Measurements from ENCODE around the gene C20orf204. TPM values are rescaled to one million over a fixed set of nuclear protein-coding genes. Genes with fewer than 3 reads are reported as not detected.

Gene C20orf204, protein sequence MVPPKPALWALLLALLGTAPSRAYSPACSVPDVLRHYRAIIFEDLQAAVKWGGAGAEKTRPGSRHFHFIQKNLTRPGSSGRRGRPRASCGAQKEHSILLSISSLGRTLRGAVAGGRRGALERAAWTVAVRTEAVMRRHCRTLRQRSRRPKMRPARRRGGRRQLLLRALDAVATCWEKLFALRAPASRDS
- total RNA-seq, result 1 to 10 TPM; 1.0 to 1.8 (median 1.7) TPM
- long read RNA-seq, donor 1, partial matches to known transcripts, result 1 of 2 reads
- long read RNA-seq, donor 1, other reads (novel, unspliced or antisense), result 0 of 2 reads
- long read RNA-seq, donor 2, result 0 reads

DNA sequence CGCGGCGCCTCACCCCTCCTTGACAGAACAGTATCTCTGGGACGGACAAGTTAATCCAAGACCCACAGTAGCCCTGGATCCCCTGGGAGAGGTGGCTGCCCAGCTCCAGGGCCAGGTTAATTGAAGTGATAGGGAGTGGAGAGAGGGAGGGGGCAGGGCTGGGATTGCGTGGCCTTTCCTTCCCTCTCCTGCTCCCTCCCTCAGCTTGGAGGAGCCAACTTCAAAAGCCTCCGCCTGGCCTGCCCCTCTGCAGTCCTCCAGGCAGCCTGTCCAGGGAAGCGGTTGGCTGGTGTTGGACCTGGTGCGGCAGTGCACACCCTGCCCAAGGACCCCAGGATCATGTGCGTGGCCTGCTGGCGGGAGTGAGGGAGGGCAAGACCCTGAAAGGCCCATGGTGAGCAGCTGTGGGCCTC is at the start of gene C20orf204:
Gene C20orf204, plus strand, starts transcription at position 250 of the 413 bp plus-strand sequence. Its CDS starts 142 bp downstream, at position 392.
- DNase-seq (peak in 2 of 3 donors; percentile 23 to 44), ATAC-seq (no peak)
- Histone ChIP-seq H3K4me3 (no peak within 1 kb of the TSS), H3K9me3 (no peaks in the 10 kb centered on the region), H3K36me3 (ENCODE audit: low read depth) (no peaks in the 10 kb centered on the region), H3K4me1 (ENCODE audit: low read depth) (peaks cover 15% of the 10 kb centered on the region)
- TF ChIP-seq, protein P1, sequence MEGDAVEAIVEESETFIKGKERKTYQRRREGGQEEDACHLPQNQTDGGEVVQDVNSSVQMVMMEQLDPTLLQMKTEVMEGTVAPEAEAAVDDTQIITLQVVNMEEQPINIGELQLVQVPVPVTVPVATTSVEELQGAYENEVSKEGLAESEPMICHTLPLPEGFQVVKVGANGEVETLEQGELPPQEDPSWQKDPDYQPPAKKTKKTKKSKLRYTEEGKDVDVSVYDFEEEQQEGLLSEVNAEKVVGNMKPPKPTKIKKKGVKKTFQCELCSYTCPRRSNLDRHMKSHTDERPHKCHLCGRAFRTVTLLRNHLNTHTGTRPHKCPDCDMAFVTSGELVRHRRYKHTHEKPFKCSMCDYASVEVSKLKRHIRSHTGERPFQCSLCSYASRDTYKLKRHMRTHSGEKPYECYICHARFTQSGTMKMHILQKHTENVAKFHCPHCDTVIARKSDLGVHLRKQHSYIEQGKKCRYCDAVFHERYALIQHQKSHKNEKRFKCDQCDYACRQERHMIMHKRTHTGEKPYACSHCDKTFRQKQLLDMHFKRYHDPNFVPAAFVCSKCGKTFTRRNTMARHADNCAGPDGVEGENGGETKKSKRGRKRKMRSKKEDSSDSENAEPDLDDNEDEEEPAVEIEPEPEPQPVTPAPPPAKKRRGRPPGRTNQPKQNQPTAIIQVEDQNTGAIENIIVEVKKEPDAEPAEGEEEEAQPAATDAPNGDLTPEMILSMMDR (IDR thresholded peaks at IDR 0.05), result no peak
- intact Hi-C loops (cut with DNase I, micrococcal nuclease), result no loop called here

DNA sequence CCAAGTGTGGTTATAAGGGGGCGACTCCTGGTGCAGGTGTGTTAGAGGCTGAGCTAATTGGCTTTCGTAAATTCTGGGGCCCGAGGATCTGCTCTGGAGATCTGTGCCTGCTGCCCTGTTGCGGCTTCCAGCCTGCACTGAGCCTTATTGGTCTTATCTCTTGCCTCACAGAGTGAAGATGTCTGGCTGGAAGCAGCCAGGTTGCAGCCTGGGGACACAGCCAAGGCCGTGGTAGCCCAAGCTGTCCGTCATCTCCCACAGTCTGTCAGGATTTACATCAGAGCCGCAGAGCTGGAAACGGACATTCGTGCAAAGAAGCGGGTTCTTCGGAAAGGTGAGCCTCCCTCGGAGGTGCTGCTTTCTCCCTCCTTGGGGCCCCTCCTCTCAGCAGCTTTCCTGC is 35.1 kb upstream of the C20orf204 start:
- DNase-seq, result no peak
- Histone ChIP-seq H3K4me3 (no peak overlapping the region), H3K9me3 (no peaks in the 10 kb centered on the region), H3K4me1 (ENCODE audit: low read depth) (no peaks in the 10 kb centered on the region), H3K36me3 (ENCODE audit: low read depth) (peaks cover 23% of the 10 kb centered on the region)
- intact Hi-C loops (cut with DNase I, micrococcal nuclease), result no loop called here
- TF ChIP-seq, protein P1 (IDR thresholded peaks at IDR 0.05), result no peak
- ATAC-seq, result no peak

DNA sequence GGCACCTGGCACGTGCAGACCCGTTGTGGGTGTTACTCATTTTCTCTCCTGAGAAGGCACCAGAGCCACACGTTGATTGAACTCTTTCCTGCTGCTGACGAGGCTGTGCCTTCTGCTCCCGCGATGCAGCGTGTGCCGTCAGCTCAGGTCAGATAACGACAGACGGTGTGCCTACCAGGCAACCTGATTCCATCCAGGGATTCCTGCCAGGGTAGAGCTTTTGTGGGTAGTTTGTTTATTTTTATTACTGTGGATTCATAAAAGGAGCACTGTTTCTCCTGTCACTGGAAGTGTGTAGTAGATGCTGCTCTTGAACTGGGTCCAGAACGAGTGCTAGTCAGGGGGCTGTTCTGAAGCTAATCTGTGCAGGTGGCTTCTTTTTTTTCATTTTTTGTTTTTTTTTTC is 34.4 kb upstream of the C20orf204 start:
- H3K36me3 ChIP-seq (ENCODE audit: low read depth), result peaks cover 17% of the 10 kb centered on the region
- no peaks in the 10 kb centered on the region for H3K4me1 ChIP-seq (ENCODE audit: low read depth)
- intact Hi-C loops (cut with DNase I, micrococcal nuclease), result no loop called here
- no peak for DNase-seq
- TF ChIP-seq, protein P1 (IDR thresholded peaks at IDR 0.05), result no peak
- H3K4me3 ChIP-seq, result no peak overlapping the region
- no peaks in the 10 kb centered on the region for H3K9me3 ChIP-seq
- peak; percentile 58 for ATAC-seq

DNA sequence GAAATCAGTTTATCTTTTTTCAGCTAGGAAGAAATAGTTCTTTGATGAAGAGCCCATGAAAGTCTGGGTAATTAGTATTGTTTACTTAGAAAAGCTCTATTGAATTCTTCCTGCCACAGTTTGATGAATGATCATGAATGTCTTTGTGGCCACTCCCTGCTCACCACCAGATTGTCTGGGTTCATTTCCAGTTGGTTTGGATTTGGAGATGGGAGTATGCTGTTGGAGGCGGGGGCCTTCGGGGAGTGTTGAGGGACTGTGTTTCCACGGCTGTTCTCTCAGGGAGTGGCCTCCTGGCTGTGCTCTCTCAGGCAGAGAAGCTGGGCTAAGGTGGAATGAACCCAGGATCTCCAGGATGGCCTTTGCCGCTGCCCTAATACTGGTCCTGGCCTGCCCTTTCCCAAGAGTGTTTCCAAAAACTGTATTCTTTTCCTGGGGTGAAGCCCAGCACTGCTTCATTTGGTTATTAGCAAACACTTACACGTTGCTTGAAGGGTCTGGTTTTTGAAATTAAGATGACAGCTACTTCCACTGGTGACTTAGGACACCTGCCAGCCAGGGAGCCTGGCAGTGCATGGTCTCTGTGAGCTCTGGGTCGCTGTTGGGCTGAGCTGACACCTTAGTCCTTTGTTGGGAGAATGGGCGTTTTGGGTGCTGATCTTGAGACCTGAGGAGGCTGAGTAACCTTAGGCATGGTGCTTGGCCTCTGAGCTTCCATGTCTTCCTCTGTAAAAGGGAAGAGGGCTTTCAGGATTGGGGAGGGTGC is 31.8 kb upstream of the C20orf204 start:
- no peaks in the 10 kb centered on the region for H3K4me1 ChIP-seq (ENCODE audit: low read depth)
- TF ChIP-seq, protein P1 (IDR thresholded peaks at IDR 0.05), result no peak
- ATAC-seq (peak; percentile 25), DNase-seq (no peak)
- no peak overlapping the region for H3K4me3 ChIP-seq
- intact Hi-C loops (cut with DNase I, micrococcal nuclease), result no loop called here
- H3K36me3 ChIP-seq (ENCODE audit: low read depth), result peaks cover 15% of the 10 kb centered on the region
- no peaks in the 10 kb centered on the region for H3K9me3 ChIP-seq

DNA sequence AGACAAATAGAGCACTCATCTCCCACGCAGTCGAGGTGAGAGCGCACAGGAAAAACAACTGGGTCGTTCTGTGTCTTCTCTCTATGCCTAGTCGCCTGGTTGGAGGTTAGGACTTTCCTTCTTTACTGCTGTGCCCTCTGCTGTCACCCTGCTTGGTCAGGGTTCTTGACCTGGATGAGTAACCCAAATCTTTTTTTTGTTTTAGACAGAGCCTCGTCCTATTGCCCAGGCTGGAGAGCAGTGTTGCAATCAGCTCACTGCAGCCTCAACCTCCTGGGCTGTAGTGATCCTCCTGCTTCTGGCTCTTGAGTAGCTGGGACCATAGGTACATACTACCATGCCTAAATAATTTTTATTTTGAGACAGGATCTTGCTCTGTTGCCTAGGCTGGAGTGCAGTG is 30.6 kb upstream of the C20orf204 start:
- TF ChIP-seq, protein P1 (IDR thresholded peaks at IDR 0.05), result no peak
- Histone ChIP-seq H3K9me3 (no peaks in the 10 kb centered on the region), H3K4me3 (no peak overlapping the region), H3K4me1 (ENCODE audit: low read depth) (no peaks in the 10 kb centered on the region), H3K36me3 (ENCODE audit: low read depth) (peaks cover 15% of the 10 kb centered on the region)
- ATAC-seq (no peak), DNase-seq (no peak)
- intact Hi-C loops (cut with DNase I, micrococcal nuclease), result no loop called here

All from mucosa of descending colon (tissue), 3 donors.